HL-60 (cell line): ENCODE measurements around the gene HDAC9.

Experiments used
- DNase-seq, 2 experiments: peaks; one replicate each; pipeline ENCODE4 v3.0.0-alpha.2; 2010 to 2020; ENCODE audit warnings: low read depth in 1 of 2, low spot score in 1 of 2
- H3K27ac ChIP-seq: fragments of 250-450 bp; sonication (Bioruptor Pico); replicated peaks from 2 replicates; pipeline ENCODE4 v1.5.1; 2020; ENCODE audit warnings: mild to moderate bottlenecking, moderate library complexity
- H3K27me3 ChIP-seq: fragments of 250-450 bp; sonication (Bioruptor Pico); 2 replicates; pipeline ENCODE4 v1.5.1; 2021; ENCODE audit warnings: mild to moderate bottlenecking, moderate library complexity; ENCODE audit not compliant: insufficient read depth, poor library complexity, severe bottlenecking
- H3K4me3 ChIP-seq: replicated peaks from 2 replicates; pipeline ENCODE4 v1.5.1; 2011; ENCODE audit warnings: mild to moderate bottlenecking, control low read depth, low read length; ENCODE audit not compliant: insufficient read depth
- GABPA ChIP-seq: IDR thresholded peaks from 2 replicates; pipeline ENCODE4 v1.6.1; 2012; ENCODE audit warnings: low read depth
- POLR2AphosphoS5 ChIP-seq: IDR thresholded peaks from 2 replicates; pipeline ENCODE4 v1.6.1; 2012; ENCODE audit warnings: low read depth
- SPI1 ChIP-seq: IDR thresholded peaks from 2 replicates; pipeline ENCODE4 v1.6.1; 2012; ENCODE audit warnings: low read depth, mild to moderate bottlenecking, borderline replicate concordance
- TF ChIP-seq, protein P1 (sequence below): IDR thresholded peaks from 2 replicates; pipeline ENCODE4 v1.6.1; 2012; ENCODE audit warnings: low read depth; ENCODE audit not compliant: insufficient replicate concordance
- TF ChIP-seq, protein P2 (sequence below): IDR thresholded peaks from one replicate; pipeline ENCODE4 v1.5.1; 2011; ENCODE audit warnings: low read length, control low read depth, inconsistent platforms; ENCODE audit not compliant: insufficient read depth

HDAC9 gene

GRCh38 chr7:18843979-18844378 lies 348.4 kb downstream of the HDAC9 start:
- H3K27ac ChIP-seq = no peak overlapping the region
- TF ChIP-seq GABPA (no peak), SPI1 (no peak), POLR2AphosphoS5 (no peak)
- TF ChIP-seq, protein P1, sequence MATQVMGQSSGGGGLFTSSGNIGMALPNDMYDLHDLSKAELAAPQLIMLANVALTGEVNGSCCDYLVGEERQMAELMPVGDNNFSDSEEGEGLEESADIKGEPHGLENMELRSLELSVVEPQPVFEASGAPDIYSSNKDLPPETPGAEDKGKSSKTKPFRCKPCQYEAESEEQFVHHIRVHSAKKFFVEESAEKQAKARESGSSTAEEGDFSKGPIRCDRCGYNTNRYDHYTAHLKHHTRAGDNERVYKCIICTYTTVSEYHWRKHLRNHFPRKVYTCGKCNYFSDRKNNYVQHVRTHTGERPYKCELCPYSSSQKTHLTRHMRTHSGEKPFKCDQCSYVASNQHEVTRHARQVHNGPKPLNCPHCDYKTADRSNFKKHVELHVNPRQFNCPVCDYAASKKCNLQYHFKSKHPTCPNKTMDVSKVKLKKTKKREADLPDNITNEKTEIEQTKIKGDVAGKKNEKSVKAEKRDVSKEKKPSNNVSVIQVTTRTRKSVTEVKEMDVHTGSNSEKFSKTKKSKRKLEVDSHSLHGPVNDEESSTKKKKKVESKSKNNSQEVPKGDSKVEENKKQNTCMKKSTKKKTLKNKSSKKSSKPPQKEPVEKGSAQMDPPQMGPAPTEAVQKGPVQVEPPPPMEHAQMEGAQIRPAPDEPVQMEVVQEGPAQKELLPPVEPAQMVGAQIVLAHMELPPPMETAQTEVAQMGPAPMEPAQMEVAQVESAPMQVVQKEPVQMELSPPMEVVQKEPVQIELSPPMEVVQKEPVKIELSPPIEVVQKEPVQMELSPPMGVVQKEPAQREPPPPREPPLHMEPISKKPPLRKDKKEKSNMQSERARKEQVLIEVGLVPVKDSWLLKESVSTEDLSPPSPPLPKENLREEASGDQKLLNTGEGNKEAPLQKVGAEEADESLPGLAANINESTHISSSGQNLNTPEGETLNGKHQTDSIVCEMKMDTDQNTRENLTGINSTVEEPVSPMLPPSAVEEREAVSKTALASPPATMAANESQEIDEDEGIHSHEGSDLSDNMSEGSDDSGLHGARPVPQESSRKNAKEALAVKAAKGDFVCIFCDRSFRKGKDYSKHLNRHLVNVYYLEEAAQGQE = no peak
- TF ChIP-seq, protein P2, sequence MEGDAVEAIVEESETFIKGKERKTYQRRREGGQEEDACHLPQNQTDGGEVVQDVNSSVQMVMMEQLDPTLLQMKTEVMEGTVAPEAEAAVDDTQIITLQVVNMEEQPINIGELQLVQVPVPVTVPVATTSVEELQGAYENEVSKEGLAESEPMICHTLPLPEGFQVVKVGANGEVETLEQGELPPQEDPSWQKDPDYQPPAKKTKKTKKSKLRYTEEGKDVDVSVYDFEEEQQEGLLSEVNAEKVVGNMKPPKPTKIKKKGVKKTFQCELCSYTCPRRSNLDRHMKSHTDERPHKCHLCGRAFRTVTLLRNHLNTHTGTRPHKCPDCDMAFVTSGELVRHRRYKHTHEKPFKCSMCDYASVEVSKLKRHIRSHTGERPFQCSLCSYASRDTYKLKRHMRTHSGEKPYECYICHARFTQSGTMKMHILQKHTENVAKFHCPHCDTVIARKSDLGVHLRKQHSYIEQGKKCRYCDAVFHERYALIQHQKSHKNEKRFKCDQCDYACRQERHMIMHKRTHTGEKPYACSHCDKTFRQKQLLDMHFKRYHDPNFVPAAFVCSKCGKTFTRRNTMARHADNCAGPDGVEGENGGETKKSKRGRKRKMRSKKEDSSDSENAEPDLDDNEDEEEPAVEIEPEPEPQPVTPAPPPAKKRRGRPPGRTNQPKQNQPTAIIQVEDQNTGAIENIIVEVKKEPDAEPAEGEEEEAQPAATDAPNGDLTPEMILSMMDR = no peak

GRCh38 chr7:18844735-18845134 lies 349.2 kb downstream of the HDAC9 start:
- Histone ChIP-seq H3K27me3 (no peaks in the 10 kb centered on the region), H3K4me3 (no peak overlapping the region), H3K27ac (no peak overlapping the region)
- no peak for DNase-seq
- no peak for TF ChIP-seq GABPA
- no peak for TF ChIP-seq POLR2AphosphoS5

More at GRCh38 chr7:18843979-18844378, 348.4 kb downstream of the HDAC9 start:
- no peak for DNase-seq
- Histone ChIP-seq H3K27me3 (no peaks in the 10 kb centered on the region), H3K4me3 (no peak overlapping the region)

DNA sequence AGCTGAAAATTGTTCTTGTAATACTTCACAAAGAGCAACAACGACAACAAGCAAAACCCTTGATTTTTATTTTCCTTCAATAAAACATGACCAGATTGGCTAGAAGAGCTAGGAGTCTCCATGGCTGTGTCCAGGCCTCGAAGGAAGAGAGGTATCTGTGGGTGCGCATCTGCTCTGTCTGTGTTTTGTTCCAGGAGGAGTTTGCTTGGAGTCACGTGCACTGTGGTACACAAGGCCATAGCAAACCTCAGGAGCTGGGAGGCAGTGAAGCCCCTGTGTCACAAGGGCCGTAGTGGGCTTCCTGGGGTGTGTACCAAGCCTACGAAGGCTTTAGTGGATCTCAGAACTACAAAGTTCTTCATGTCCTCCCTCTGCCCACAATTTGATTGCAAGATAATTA lies 350.2 kb downstream of the HDAC9 start:
- TF ChIP-seq GABPA (no peak), SPI1 (no peak), POLR2AphosphoS5 (no peak)
- TF ChIP-seq, protein P2 = no peak
- TF ChIP-seq, protein P1 = no peak
- DNase-seq = no peak
- H3K27me3 ChIP-seq = no peaks in the 10 kb centered on the region
- H3K4me3 ChIP-seq = no peak overlapping the region
- H3K27ac ChIP-seq = no peak overlapping the region

- TF ChIP-seq POLR2AphosphoS5 (no peak), GABPA (no peak), SPI1 (no peak)
- TF ChIP-seq, protein P2 = no peak
- TF ChIP-seq, protein P1 = no peak
- no peak overlapping the region for H3K4me3 ChIP-seq
- no peak overlapping the region for H3K27ac ChIP-seq
- no peak for DNase-seq
- H3K27me3 ChIP-seq = no peaks in the 10 kb centered on the region
Measured at GRCh38 chr7:18846765-18847215, 351.2 kb downstream of the HDAC9 start.
